HUES6 (cell line): ENCODE data around the gene PLEKHA7.

Experiments used
- H3K27ac ChIP-seq: 2 replicates; pipeline ENCODE4 v1.7.0; 2013; ENCODE audit warnings: low read depth, mild to moderate bottlenecking, low read length, inconsistent platforms
- H3K27me3 ChIP-seq: 2 replicates; pipeline ENCODE4 v1.6.1; 2013; ENCODE audit warnings: low read length; ENCODE audit not compliant: control insufficient read depth, insufficient read depth
- H3K36me3 ChIP-seq: 2 replicates; pipeline ENCODE4 v1.6.1; 2013; ENCODE audit warnings: low read length; ENCODE audit not compliant: control insufficient read depth, insufficient read depth
- H3K4me1 ChIP-seq: 2 replicates; pipeline ENCODE4 v1.6.1; 2013; ENCODE audit warnings: low read length; ENCODE audit not compliant: control insufficient read depth, insufficient read depth
- H3K4me3 ChIP-seq: 2 replicates; pipeline ENCODE4 v1.5.1; 2013; ENCODE audit warnings: low read depth, low read length
- H3K9ac ChIP-seq: one replicate; pipeline ENCODE4 v1.6.1; 2013; ENCODE audit warnings: mild to moderate bottlenecking, low read length
- H3K9me3 ChIP-seq: 2 replicates; pipeline ENCODE4 v1.6.1; 2013; ENCODE audit warnings: low read depth, low read length; ENCODE audit not compliant: control insufficient read depth, insufficient read depth

Gene PLEKHA7

DNA sequence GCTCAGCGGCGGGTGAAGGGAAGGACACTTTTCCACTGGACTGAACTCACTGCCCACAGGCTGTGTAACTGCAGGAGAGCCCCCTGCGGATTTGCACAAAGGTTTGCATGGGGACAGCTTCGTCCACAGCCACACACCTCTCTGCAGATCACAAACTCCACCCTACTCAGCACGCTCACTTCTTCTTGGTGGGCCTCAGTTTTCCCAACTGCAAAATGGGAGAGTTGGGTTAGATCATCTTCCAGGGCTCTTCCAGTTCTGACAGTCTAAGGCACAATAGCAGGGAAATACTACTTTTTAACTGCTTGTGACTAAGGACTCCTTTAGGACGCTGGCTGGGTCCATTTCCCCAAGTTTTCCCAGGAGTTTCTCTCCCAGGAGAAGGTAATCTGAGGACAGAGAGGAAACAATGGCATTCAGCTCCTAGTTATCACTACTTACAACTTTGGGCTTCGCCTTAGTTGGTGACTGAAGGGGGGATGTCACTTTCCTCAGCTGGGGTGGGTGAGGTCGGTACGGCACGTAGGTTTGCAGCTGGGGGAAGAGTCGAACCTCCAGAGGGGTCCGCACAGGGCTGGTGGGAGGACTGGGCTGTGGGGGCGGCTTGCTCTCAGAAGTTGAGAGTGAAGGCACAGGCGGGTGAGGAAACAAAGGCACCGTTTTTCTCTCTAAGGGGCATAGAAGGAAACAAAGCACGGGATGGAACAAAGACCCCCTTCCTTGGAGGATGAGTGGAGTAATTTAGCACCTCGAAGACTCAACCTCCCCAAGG lies 220.0 kb downstream of the PLEKHA7 start:
- no peak overlapping the region for H3K4me3 ChIP-seq
- H3K27ac ChIP-seq: no peak overlapping the region
- no peak overlapping the region for H3K9ac ChIP-seq
- H3K9me3 ChIP-seq: no peaks in the 10 kb centered on the region
- H3K36me3 ChIP-seq: no peaks in the 10 kb centered on the region; the same call in 1 of the 2 replicates
- H3K27me3 ChIP-seq: no peaks in the 10 kb centered on the region
- H3K4me1 ChIP-seq: no peaks in the 10 kb centered on the region; the same call in 1 of the 2 replicates

DNA sequence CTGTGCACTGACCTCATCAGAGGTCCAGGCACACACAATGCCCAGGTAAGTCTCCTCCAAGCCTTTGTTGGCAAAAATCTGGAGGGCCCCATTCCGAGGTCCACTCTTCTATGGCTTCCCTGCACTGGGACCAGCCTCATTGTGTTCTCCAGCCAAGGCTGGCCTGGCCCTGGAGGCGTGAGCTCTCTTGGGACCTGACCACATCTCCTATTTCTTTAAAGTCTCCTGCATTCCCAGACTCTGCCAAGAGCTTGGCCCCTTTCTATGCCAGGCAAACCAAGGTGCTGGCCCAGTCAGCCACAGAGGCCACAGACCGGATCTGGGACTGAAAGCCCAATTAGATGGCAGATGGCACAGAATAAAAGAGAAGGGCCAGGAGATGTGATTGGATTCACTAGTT lies 220.7 kb downstream of the PLEKHA7 start:
- no peak overlapping the region for H3K9ac ChIP-seq
- no peak overlapping the region for H3K4me3 ChIP-seq
- H3K27ac ChIP-seq: no peak overlapping the region
- H3K36me3 ChIP-seq: no peaks in the 10 kb centered on the region; the same call in 1 of the 2 replicates
- no peaks in the 10 kb centered on the region for H3K27me3 ChIP-seq
- no peaks in the 10 kb centered on the region for H3K9me3 ChIP-seq
- no peaks in the 10 kb centered on the region; the same call in 1 of the 2 replicates for H3K4me1 ChIP-seq

DNA sequence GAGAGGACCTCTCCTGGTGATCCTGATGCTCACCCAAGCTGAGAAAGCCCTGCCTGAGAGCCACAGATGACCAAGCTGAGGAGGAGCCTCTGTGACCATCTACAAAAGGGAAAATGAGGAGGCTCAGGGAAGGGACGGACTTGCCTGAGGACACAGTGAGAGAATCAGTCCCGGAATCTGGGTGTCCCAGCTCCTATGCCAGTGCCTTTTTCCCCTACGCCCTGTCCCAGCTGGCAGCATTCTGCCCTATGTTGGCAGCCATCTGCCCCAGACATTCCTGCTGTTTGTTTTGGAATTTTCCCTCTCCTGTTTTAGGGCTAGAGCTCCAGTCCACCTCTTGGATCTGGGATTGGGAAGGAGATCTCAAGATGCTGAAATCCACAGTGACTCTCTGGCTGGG lies 221.2 kb downstream of the PLEKHA7 start:
- Histone ChIP-seq H3K9ac (no peak overlapping the region), H3K36me3 (no peaks in the 10 kb centered on the region; the same call in 1 of the 2 replicates), H3K4me1 (no peaks in the 10 kb centered on the region; the same call in 1 of the 2 replicates), H3K27me3 (no peaks in the 10 kb centered on the region), H3K4me3 (no peak overlapping the region), H3K9me3 (no peaks in the 10 kb centered on the region), H3K27ac (no peak overlapping the region)

DNA sequence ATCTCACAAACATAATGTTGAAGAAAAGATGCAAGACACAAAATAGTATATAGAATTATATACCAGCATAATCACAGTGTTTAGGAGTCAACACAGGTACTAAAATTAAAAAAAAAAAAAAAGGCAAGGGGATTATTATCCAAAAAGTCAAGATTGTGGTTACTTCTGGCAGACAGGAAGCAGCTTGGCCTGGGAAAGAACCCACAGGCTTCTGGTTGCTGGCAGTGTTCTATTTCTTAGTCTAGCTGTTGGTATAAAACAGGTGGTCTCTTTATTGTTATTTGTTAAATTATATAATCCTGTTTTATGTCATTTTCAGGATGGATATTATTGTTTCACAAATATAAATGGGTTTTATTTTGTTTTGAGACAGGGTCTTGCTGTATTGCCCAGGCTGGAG lies 221.8 kb downstream of the PLEKHA7 start:
- no peaks in the 10 kb centered on the region; the same call in 1 of the 2 replicates for H3K36me3 ChIP-seq
- no peaks in the 10 kb centered on the region; the same call in 1 of the 2 replicates for H3K4me1 ChIP-seq
- H3K27me3 ChIP-seq: no peaks in the 10 kb centered on the region
- no peak overlapping the region for H3K27ac ChIP-seq
- H3K9me3 ChIP-seq: no peaks in the 10 kb centered on the region
- H3K9ac ChIP-seq: no peak overlapping the region
- no peak overlapping the region for H3K4me3 ChIP-seq

DNA sequence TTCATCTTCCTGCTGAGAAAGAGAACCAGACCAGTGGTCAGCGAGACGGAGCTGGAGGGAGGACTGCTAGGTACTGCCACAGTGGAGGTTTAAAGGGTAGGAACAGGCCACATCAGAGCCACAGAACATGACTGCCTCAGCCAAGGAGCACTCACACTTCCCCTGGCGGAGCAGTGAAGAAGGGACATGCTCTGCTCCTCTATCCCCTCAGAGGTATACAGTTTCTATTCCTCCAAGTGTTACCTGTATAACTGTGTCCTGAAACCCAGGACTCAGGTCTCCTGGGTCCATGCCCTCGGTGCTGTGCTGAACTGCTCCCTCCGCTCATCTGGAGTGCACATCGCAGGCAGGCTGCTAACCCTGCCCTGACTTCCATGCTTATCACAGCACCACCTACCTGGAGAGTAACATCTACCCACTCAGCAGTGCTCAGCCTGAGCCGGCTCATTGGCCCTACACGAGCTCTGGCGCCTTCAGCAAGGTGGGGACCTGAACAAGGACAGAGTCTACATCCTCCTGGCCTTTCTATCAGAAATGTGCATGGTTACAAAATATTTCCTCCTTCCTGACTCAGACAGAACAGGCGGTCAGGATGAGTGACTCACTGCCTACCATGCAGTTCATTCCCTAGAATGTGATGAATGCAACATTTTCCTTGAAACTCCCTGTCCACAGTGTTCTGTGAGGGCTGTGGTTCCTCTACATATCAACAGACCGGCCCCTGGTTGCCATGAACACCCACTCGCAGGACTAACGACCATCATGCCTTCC lies 222.8 kb downstream of the PLEKHA7 start:
- H3K27ac ChIP-seq: no peak overlapping the region
- no peak overlapping the region for H3K4me3 ChIP-seq
- H3K9me3 ChIP-seq: no peaks in the 10 kb centered on the region
- H3K36me3 ChIP-seq: no peaks in the 10 kb centered on the region; the same call in 1 of the 2 replicates
- no peak overlapping the region for H3K9ac ChIP-seq
- no peaks in the 10 kb centered on the region for H3K27me3 ChIP-seq
- no peaks in the 10 kb centered on the region; the same call in 1 of the 2 replicates for H3K4me1 ChIP-seq

DNA sequence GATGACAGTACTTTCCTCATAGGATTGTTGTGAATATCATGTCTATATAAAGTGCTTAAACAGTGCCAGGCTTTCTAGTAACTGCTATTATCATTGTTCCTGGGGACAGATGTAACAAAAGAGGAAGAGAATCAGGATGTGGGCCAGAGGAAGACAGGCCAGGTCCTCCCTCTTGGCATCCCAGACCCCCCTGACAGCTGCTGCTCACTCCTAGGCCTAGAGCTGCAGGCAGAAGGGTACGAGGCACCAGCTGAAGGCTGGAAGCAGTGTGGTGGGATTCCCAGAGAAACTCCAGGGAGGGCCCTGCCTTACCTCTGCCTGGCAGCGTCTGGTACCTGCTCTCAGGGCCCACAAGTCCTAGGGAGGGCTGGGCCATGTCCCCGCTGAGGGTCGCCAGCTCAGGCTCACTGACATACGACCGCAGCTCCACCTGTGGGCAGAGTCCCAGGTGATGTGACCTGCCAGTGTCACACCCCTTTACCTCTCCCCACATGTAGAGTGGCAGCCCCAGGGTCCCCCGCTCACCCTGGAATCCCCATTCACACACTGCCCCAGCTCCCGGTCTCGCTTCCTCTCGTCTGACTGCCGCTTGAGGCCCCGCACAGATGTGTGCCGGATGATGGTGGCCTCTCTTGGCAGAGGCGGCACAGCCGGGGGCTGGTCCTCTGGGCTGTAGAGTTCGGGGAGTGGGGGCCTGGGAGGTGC lies 223.6 kb downstream of the PLEKHA7 start:
- H3K9ac ChIP-seq: no peak overlapping the region
- H3K4me1 ChIP-seq: no peaks in the 10 kb centered on the region; the same call in 1 of the 2 replicates
- no peak overlapping the region for H3K27ac ChIP-seq
- H3K4me3 ChIP-seq: no peak overlapping the region
- H3K9me3 ChIP-seq: no peaks in the 10 kb centered on the region
- H3K36me3 ChIP-seq: no peaks in the 10 kb centered on the region; the same call in 1 of the 2 replicates
- H3K27me3 ChIP-seq: no peaks in the 10 kb centered on the region

DNA sequence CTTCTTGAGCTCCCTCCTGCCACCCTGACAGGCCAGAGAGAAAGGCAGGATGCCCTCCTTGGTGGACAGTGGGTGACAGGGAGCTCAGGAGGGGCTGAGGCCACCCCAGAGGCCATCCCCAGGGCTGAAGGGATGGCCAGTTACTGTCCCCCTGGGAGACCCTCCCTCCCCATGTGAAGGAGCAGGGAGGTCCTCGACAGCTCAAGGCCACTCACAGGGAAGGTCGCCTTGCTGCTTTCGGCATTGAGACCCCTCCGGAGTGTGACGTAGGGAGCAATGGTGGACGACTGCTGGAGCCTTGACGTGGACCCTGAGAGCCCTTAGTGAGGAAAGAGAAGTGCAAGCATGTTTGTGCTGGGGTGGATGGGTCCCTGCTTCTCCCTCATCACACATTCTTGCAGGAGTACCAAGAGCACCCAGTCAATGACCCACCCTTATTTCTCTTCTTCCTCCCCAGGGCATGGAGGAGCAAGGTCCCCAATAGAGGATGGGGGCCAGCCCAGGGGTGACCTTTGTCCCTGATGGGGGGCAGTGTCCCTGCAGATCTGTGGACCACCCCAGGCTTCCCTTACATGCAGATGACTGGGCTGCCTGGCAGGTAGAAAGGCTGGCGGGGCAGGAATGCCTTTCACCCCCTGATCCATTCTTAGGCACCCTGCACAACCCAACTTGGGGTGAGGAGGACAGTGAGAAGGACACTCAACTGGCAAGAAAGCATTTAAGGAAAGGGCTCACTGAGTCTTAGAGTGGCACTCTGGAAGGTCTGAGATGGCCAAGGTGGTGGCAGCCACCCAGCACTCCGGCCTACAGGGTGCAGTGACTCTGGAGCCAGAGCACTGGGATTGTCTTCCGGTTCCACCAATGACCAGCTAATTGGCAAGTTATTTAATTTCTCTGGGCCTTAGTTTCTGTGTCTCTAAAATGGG lies 224.4 kb downstream of the PLEKHA7 start:
- no peak overlapping the region for H3K27ac ChIP-seq
- H3K4me1 ChIP-seq: no peaks in the 10 kb centered on the region; the same call in 1 of the 2 replicates
- H3K4me3 ChIP-seq: no peak overlapping the region
- no peak overlapping the region for H3K9ac ChIP-seq
- H3K9me3 ChIP-seq: no peaks in the 10 kb centered on the region
- no peaks in the 10 kb centered on the region for H3K27me3 ChIP-seq
- H3K36me3 ChIP-seq: no peaks in the 10 kb centered on the region; the same call in 1 of the 2 replicates

DNA sequence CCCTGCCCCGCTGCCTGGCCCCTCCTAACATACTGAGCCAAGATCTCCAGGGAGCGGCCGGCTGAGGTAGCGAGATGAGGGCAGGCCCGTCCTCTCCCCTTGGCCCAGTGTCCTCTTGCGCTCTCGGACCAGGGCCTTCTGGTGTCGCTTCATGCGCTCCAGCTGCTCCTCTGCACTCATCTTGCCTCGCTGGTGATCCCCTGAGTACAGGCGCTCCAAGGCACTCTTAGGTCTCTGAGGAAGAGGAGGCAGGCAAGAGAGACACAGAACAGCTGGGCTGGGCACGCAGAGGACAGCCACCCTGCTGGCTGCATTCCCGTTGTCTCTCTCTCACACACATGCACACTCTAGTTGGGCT lies 225.2 kb downstream of the PLEKHA7 start:
- H3K9me3 ChIP-seq: no peaks in the 10 kb centered on the region
- no peaks in the 10 kb centered on the region; the same call in 1 of the 2 replicates for H3K36me3 ChIP-seq
- no peaks in the 10 kb centered on the region; the same call in 1 of the 2 replicates for H3K4me1 ChIP-seq
- no peaks in the 10 kb centered on the region for H3K27me3 ChIP-seq
- H3K9ac ChIP-seq: no peak overlapping the region
- H3K27ac ChIP-seq: no peak overlapping the region
- no peak overlapping the region for H3K4me3 ChIP-seq

DNA sequence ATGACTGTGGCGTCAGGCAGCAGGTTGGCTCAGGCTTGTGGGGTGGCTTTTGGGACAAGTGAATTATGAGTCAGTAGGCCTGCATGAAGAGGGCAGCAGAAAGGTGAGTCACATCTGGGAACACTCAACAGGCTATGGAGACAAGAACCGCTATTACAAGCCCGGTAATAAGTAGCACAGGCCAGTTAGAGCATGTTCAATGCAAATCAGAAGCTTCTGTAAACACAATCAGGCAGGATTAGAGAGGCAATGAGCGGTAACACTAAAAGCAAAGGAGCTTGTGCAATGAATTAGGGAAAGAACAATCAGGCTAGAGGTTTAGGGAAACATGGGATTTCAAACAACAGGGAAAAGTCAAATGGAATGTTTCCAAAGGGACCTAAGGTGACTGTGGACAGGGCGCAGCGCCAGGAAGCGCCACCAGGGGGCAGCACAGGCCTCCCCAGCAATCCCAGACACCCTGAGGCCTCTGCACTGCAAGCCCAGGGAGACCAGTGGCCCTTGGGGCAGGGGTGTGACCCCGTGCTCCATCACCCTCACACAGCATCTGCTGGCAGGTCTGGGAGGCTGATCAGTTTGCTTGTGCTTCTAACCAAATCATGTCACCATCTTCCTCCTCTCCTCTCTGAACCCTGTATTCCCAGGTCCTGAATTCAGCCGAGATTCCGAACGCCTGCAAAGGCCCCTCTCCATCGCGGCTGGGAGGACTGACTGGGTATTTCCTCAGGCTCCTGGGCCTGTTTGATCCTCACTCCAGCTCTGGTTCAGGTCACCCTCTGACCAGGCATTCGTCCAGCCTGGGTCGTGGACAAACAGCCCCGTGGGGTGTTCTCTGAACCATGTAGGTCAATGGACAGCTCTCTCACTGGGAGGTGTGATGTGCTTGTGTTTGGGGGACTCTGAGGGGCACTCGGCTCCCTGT lies 225.8 kb downstream of the PLEKHA7 start:
- Histone ChIP-seq H3K4me3 (no peak overlapping the region), H3K9me3 (no peaks in the 10 kb centered on the region), H3K27me3 (no peaks in the 10 kb centered on the region), H3K4me1 (no peaks in the 10 kb centered on the region; the same call in 1 of the 2 replicates), H3K9ac (no peak overlapping the region), H3K36me3 (no peaks in the 10 kb centered on the region; the same call in 1 of the 2 replicates), H3K27ac (no peak overlapping the region)
